Left ventricle myocardium inferior (tissue), 1 donor: ENCODE measurements around the gene RSPO4. TPM values are rescaled to one million over a fixed set of nuclear protein-coding genes. Genes with fewer than 3 reads are reported as not detected.

Source experiments
- DNase-seq: peaks from one replicate; pipeline ENCODE4 v3.0.0-alpha.2; 2020
- H3K27ac ChIP-seq: fragments of 200-600 bp; replicated peaks from 2 replicates; pipeline ENCODE4 v1.8.0; 2021
- H3K27me3 ChIP-seq: fragments of 200-600 bp; 2 replicates; pipeline ENCODE4 v1.8.0; 2021; ENCODE audit warnings: low read depth
- H3K36me3 ChIP-seq: fragments of 200-600 bp; 2 replicates; pipeline ENCODE4 v1.8.0; 2021
- H3K4me1 ChIP-seq: fragments of 200-600 bp; 2 replicates; pipeline ENCODE4 v1.8.0; 2021
- H3K4me3 ChIP-seq: fragments of 200-600 bp; 2 replicates; pipeline ENCODE4 v1.8.0; 2021; ENCODE audit warnings: mild to moderate bottlenecking, moderate library complexity
- H3K9me3 ChIP-seq: fragments of 200-600 bp; replicated peaks from 2 replicates; pipeline ENCODE4 v1.8.0; 2021
- intact Hi-C: fragments of 100-400 bp; cut with micrococcal nuclease; formaldehyde crosslinking; loops from one replicate; pipeline ENCODE4 v1.11.0; 2022
- long read RNA-seq: library from polyadenylated mRNA; unstranded; transcript quantifications from one replicate; pipeline ENCODE4 v2.0.0, GENCODE V29; 2021
- total RNA-seq: library from RNA; stranded (reverse); fragmentation: NEBNext Ultra II Directional; extraction: Animal tissue kit (Norgen Biotek cat#: 25700); gene quantifications from one replicate; pipeline ENCODE4 v1.2.1, GENCODE V29; 2021
- TF ChIP-seq, protein P1 (sequence below): fragments of 200-600 bp; IDR thresholded peaks from 2 replicates; pipeline ENCODE4 v1.8.0; 2021; ENCODE audit warnings: antibody characterized with exemption, mild to moderate bottlenecking, borderline replicate concordance
- donor health status: DM: no; HTN: yes; CAD: no; lungs with severe emphysema.

RSPO4 gene
- total RNA-seq: not detected
- long read RNA-seq: 0 reads

DNA sequence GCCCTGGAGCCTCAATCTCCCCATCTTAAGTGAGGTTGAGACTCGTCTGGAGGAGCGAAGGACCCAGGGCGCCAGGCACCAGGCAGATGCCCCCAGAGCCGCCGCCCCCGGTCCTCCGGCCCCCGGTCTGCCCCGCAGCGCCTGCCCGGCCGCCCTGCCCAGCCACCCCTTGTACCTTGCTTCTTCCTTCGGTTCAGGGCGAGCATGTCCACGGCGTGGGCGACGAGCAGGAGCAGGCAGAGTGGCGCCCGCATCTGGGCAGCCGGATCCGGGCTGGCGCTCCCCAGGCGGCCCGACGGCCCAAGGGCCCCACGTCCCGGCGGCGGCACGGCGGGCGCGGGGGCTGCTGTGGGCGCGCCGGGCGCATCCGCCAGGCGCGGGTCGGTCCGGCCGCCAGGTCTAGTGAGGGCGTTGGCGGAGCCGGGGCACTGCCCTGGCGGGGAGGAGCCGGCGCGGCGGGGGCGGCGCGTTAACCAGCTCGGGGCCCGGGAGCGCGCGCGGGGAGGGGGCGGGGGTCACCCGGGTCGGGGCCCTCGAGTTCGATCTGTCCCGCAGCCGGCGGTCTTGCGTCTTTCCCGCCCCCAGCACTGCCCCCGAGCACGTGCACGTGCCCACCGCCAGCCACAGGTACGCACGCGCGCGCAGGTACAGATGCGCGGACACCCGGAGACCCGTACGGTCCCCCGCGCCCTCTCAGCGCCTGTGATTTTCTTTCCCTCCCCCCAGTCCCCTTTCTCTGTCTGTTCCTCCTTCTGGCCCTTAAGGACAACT, at the start of gene RSPO4:
TSS of gene RSPO4 (minus strand) at position 401 of the 771 bp plus-strand sequence. CDS start at position 254, 147 bp downstream.
- H3K27me3 ChIP-seq: peaks cover 95% of the 10 kb centered on the region
- no peaks in the 10 kb centered on the region for H3K36me3 ChIP-seq
- no peak for DNase-seq
- no peaks in the 10 kb centered on the region for H3K9me3 ChIP-seq
- H3K4me3 ChIP-seq: peak within 1 kb of the TSS; percentile 34
- TF ChIP-seq, protein P1, sequence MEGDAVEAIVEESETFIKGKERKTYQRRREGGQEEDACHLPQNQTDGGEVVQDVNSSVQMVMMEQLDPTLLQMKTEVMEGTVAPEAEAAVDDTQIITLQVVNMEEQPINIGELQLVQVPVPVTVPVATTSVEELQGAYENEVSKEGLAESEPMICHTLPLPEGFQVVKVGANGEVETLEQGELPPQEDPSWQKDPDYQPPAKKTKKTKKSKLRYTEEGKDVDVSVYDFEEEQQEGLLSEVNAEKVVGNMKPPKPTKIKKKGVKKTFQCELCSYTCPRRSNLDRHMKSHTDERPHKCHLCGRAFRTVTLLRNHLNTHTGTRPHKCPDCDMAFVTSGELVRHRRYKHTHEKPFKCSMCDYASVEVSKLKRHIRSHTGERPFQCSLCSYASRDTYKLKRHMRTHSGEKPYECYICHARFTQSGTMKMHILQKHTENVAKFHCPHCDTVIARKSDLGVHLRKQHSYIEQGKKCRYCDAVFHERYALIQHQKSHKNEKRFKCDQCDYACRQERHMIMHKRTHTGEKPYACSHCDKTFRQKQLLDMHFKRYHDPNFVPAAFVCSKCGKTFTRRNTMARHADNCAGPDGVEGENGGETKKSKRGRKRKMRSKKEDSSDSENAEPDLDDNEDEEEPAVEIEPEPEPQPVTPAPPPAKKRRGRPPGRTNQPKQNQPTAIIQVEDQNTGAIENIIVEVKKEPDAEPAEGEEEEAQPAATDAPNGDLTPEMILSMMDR: no peak
- intact Hi-C loops: no loop called here
- no peak within 1 kb of the TSS for H3K27ac ChIP-seq
- no peaks in the 10 kb centered on the region for H3K4me1 ChIP-seq

DNA sequence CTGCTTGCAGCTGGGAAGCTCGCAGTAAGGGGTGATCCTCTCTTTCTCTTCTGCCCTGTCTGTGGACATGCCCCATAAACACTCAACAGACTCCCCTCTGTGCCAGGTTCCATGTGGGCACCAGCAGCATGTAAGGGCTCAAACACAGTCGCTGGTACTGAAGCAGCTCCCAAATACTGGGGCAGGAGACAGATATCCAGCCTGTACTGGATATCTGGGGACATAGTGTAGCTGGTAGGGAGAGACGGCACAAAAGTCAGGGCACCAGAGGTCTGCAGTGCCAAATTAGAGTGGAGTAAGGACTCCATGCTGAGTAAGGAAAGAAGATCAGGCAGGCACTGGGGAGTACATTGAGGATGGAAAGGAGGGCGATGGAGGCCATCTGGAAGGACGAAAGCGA, 48.3 kb upstream of the RSPO4 start:
- Histone ChIP-seq H3K4me3 (no peak overlapping the region), H3K36me3 (peaks cover 7% of the 10 kb centered on the region), H3K9me3 (peaks cover 11% of the 10 kb centered on the region), H3K4me1 (no peaks in the 10 kb centered on the region), H3K27me3 (no peaks in the 10 kb centered on the region), H3K27ac (no peak overlapping the region)
- intact Hi-C loops: no loop called here
- DNase-seq: no peak
- TF ChIP-seq, protein P1: no peak

DNA sequence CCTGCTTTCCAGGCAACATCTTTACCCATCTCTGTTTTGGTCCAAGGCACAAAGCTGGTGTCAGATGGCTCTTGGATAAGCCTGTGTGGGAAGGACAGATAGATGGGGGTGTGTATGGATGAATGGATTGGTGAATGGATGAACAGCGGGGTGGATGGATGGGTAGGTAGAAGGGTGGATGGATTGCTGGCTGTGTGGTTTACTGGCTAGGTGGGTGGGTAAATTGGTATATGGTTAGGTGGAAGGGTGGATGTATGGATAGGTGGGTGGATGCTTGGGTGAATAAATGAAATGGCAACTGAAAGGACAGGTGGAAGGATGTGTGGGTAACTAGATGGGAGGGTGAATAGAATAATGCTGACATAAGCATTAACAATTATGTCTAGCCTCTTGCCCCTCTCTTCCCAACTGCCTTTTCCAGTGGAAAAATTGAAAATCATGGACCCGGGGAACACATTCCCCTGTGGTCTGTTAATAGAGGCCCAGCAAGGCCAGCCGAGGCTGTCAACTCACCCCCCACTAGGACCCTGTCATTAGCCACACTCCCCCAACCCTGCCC, 43.8 kb upstream of the RSPO4 start:
- TF ChIP-seq, protein P1: no peak

DNA sequence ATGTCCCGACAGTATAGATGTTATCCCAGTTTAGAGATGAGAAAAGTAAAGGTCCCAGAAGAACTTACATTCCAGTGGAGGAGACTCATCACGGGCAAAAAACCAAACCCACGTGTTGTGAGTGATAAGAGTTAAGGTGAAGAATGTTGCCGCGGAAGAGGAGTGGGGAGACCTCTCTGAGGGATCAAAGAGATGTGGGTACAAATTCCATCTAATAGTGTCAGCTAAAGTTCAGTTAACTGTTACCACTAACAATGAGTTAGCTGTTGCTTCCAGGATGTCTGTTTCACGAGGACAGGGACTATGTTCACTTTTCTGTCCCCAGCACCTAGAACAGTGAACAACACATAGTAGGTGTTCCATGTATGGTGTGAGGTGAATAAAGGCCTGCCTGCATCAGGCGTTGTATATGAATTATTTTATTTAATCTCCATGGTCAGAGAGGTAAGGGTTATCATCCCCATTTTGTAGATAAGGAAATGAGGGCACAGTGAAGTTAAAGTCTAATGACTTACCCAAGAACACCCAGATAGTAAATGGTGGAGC, 39.8 kb upstream of the RSPO4 start:
- no peak for DNase-seq
- H3K36me3 ChIP-seq: no peaks in the 10 kb centered on the region
- H3K9me3 ChIP-seq: peaks cover 4% of the 10 kb centered on the region
- no peaks in the 10 kb centered on the region for H3K27me3 ChIP-seq
- TF ChIP-seq, protein P1: no peak
- intact Hi-C loops: no loop called here
- no peaks in the 10 kb centered on the region for H3K4me1 ChIP-seq
- no peak overlapping the region for H3K27ac ChIP-seq
- no peak overlapping the region for H3K4me3 ChIP-seq

More for the DNA sequence above, 43.8 kb upstream of the RSPO4 start:
- intact Hi-C loops: no loop called here
- Histone ChIP-seq H3K9me3 (peaks cover 11% of the 10 kb centered on the region), H3K27me3 (no peaks in the 10 kb centered on the region), H3K4me1 (no peaks in the 10 kb centered on the region), H3K36me3 (peaks cover 7% of the 10 kb centered on the region), H3K27ac (no peak overlapping the region), H3K4me3 (no peak overlapping the region)
- DNase-seq: no peak

DNA sequence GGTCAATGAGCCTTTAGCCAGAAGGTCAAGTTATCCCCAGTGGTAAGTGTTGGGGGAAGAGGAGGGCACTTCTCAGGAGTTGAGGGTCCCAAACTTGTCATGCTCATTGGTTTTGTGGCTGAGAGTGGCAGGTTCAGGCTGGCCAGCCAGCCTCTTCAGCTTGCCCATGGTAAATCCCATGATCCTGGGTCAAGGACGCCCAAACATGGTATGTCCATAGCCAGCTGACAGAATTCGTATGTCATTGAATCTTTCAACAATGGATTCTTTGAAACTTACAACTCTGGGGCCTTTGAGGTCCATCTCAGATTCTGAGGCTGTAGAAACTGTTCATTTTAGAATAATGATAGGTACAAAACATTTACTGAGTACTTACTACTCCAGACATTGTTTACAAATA, 36.1 kb upstream of the RSPO4 start:
- H3K4me3 ChIP-seq: no peak overlapping the region
- H3K4me1 ChIP-seq: no peaks in the 10 kb centered on the region
- H3K9me3 ChIP-seq: no peaks in the 10 kb centered on the region
- intact Hi-C loops: no loop called here
- no peaks in the 10 kb centered on the region for H3K36me3 ChIP-seq
- H3K27me3 ChIP-seq: peaks cover 21% of the 10 kb centered on the region
- no peak overlapping the region for H3K27ac ChIP-seq
- TF ChIP-seq, protein P1: no peak
- no peak for DNase-seq
